Panc1 (cell line): ENCODE results near the gene ITM2B.

ENCODE experiments used
- CTCF ChIP-seq: fragments of 450-650 bp; IDR thresholded peaks from 2 replicates; pipeline ENCODE4 v1.5.1; 2017; ENCODE audit warnings: mild to moderate bottlenecking
- POLR2AphosphoS5 ChIP-seq: IDR thresholded peaks from 2 replicates; pipeline ENCODE4 v1.6.1; 2012; ENCODE audit warnings: mild to moderate bottlenecking, low read depth, low read length, moderate library complexity

DNA sequence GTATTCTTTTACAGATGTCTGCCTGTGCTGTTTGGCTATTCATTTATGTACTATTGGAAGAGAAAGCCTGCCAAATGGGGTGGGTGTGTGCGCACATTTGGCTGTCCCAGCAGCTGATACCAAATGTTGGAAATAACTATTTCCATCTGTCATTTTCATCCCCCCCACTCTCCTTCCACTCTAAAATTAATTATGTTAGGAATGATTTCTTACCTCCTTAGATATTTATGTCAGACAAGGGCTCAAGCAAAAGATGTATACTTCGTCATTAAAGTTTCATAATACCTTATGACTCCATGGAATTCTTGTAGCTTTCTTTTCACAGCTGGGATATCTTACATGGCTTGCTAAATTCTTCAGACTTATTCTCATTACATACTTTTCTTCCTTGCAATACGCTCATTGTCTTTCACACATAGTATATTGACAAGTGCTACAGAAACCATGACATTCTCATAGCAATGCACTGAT lies 18.6 kb downstream of the ITM2B start:
- TF ChIP-seq CTCF (no peak), POLR2AphosphoS5 (no peak)
